HG02642 (cell line): Measurements from ENCODE around the gene CACNB3.

Experiments used
- ATAC-seq: cut with Tn5 transposase; IDR thresholded peaks from one replicate; pipeline ENCODE4 v1.9.1; 2021; ENCODE audit warnings: mild to moderate bottlenecking; ENCODE audit not compliant: unreplicated experiment, poor library complexity

Gene CACNB3

GRCh38 chr12:48817873-48818830 lies at the start of gene CACNB3:
CACNB3 (plus strand) TSS chr12:48818496; CDS start chr12:48818930, 434 bp downstream.
- peak; percentile 37 for ATAC-seq

GRCh38 chr12:48768736-48769135 lies 49.6 kb upstream of the CACNB3 start:
- ATAC-seq: no peak

- no peak for ATAC-seq
Measured at GRCh38 chr12:48770756-48771155, 47.5 kb upstream of the CACNB3 start.

- no peak for ATAC-seq
Measured at GRCh38 chr12:48771588-48772112, 46.6 kb upstream of the CACNB3 start.

GRCh38 chr12:48773686-48774085 lies 44.6 kb upstream of the CACNB3 start:
- ATAC-seq: no peak

GRCh38 chr12:48774516-48774915 lies 43.8 kb upstream of the CACNB3 start:
- no peak for ATAC-seq

- no peak for ATAC-seq
Measured at GRCh38 chr12:48775299-48775698, 43.0 kb upstream of the CACNB3 start.

- no peak for ATAC-seq
Measured at GRCh38 chr12:48775991-48776649, 42.2 kb upstream of the CACNB3 start.

- ATAC-seq: no peak
Measured at GRCh38 chr12:48776956-48777355, 41.3 kb upstream of the CACNB3 start.

GRCh38 chr12:48777501-48778400 lies 40.5 kb upstream of the CACNB3 start:
- ATAC-seq: no peak

- ATAC-seq: no peak
Measured at GRCh38 chr12:48779869-48780268, 38.4 kb upstream of the CACNB3 start.

GRCh38 chr12:48780381-48781025 lies 37.8 kb upstream of the CACNB3 start:
- no peak for ATAC-seq

- ATAC-seq: no peak
Measured at GRCh38 chr12:48781750-48782456, 36.4 kb upstream of the CACNB3 start.

- no peak for ATAC-seq
Measured at GRCh38 chr12:48782457-48783395, 35.6 kb upstream of the CACNB3 start.

GRCh38 chr12:48783432-48783831 lies 34.9 kb upstream of the CACNB3 start:
- no peak for ATAC-seq

- no peak for ATAC-seq
Measured at GRCh38 chr12:48786591-48787544, 31.4 kb upstream of the CACNB3 start.
